Adrenal gland (tissue), 12 donors: ENCODE results near the gene COPS6. TPM values are rescaled to one million over a fixed set of nuclear protein-coding genes. Genes with fewer than 3 reads are reported as not detected.

Experiments
- DNase-seq, 7 donors: peaks; one replicate each; pipeline ENCODE4 v3.0.0-alpha.2; 2019 to 2020
- H3K27ac ChIP-seq, 5 donors: fragments of 200-600 bp; sonication (generic) in 4 of 5; 1 replicate in 3 of 5; 2 replicates in 2 of 5; pipeline versions ENCODE4 v1.5.1 to v1.8.0; 2016 to 2020; ENCODE audit warnings: mild to moderate bottlenecking in 1 of 5
- H3K27me3 ChIP-seq: fragments of 200-600 bp; 2 replicates; pipeline ENCODE4 v1.8.0; 2021
- H3K36me3 ChIP-seq, 2 donors: fragments of 200-600 bp; replicated peaks in 1 of 2; 1 replicate in 1 of 2; 2 replicates in 1 of 2; pipeline versions ENCODE4 v1.5.1 to v1.8.0; 2018 to 2022
- H3K4me1 ChIP-seq, 2 donors: fragments of 200-600 bp; replicated peaks in 1 of 2; 1 replicate in 1 of 2; 2 replicates in 1 of 2; pipeline versions ENCODE4 v1.5.1 to v1.8.0; 2018 to 2021
- H3K4me3 ChIP-seq, 4 donors: fragments of 200-600 bp; sonication (generic) in 3 of 4; one replicate each; pipeline ENCODE4 v1.5.1; 2016 to 2018
- H3K9me3 ChIP-seq, 3 donors: fragments of 200-600 bp; sonication (generic) in 1 of 3; replicated peaks in 1 of 3; 1 replicate in 2 of 3; 2 replicates in 1 of 3; pipeline versions ENCODE4 v1.5.1 to v1.8.0; 2016 to 2021
- CTCF ChIP-seq, 6 experiments: fragments of 450-650 bp in 4 of 6; fragments of 200-600 bp in 2 of 6; sonication (generic) in 1 of 6; IDR thresholded peaks; 1 replicate in 5 of 6; 2 replicates in 1 of 6; pipeline versions ENCODE4 v1.5.1 to v1.8.0; 2016 to 2021; ENCODE audit warnings: antibody characterized with exemption in 6 of 6, mild to moderate bottlenecking in 2 of 6, moderate library complexity in 1 of 6
- POLR2A ChIP-seq, 2 donors: fragments of 450-650 bp; IDR thresholded peaks; one replicate each; pipeline ENCODE4 v1.6.1; 2017; ENCODE audit warnings: antibody characterized with exemption in 2 of 2, mild to moderate bottlenecking in 2 of 2, moderate library complexity in 1 of 2
- WGBS, 4 donors: extraction: QIAGEN DNeasy Blood & Tissue Kit in 2 of 4; methylation state at CpG; one replicate each; pipeline versions ENCODE4 v1.1.5 to v1.1.7; 2013 to 2017; 5-methylcytosine and 5-hydroxymethylcytosine counted together
- intact Hi-C, 2 donors: fragments of 100-400 bp; cut with DNase I; formaldehyde crosslinking; loops; one replicate each; pipeline versions ENCODE4 v1.14.1 to v1.15.0; 2022 to 2023
- polyA plus RNA-seq, 3 donors: library from polyadenylated mRNA; stranded (reverse); fragments of 200-250 nt in 2 of 3; fragments of 350-450 nt in 1 of 3; fragmentation: Illumina TruSeq in 1 of 3; extraction: RNeasy Lipid Tissue Mini Kit (QIAGEN cat#74804) in 1 of 3; gene quantifications; one replicate each; pipeline ENCODE4 v1.2.3, GENCODE V29; 2013 to 2014
- total RNA-seq, 9 donors: library from RNA; depleted of rRNA in 4 of 9; stranded (reverse); fragments of >200 nt in 4 of 9; fragments of 120-200 nt in 1 of 9; fragmentation: NEBNext Ultra II Directional in 1 of 9; extraction: Animal tissue kit (Norgen Biotek cat#: 25700) in 1 of 9; gene quantifications; one replicate each; pipeline versions ENCODE4 v1.1.0 to v1.2.4, GENCODE V29; 2013 to 2023
- donor health status: healthy with polysubstance abuse.
- donor health status: Bipolar disorder and iron deficiency.
- donor health status: DM: yes; HTN: yes; CAD: no.
- donor health status: DM: no; HTN: no; CAD: no.
- donor health status: DM: no; HTN: no; CAD: no.
- donor health status: DM: yes; HTN: yes; CAD: no.

Gene COPS6
- total and polyA plus RNA-seq, 12 donors: 25.5 to 194 (median 108) TPM

GRCh38 chr7:100124301-100125230, 35.8 kb downstream of the COPS6 start:
- Histone ChIP-seq H3K36me3 (no peaks in the 10 kb centered on the region), H3K27me3 (no peaks in the 10 kb centered on the region), H3K27ac (peak overlapping the region in 1 of 5 donors; percentile 17), H3K9me3 (no peaks in the 10 kb centered on the region), H3K4me1 (peaks cover 20 to 36% of the 10 kb centered on the region in 2 donors), H3K4me3 (no peak overlapping the region)
- TF ChIP-seq CTCF (IDR thresholded peaks at IDR 0.05) (no peak), POLR2A (IDR thresholded peaks at IDR 0.05) (no peak)
- DNase-seq: no peak
- intact Hi-C loops: no loop called here
- 70 to 84% (median 81%) methylated on average over 4 of the region's 4 CpGs for WGBS, 4 donors

GRCh38 chr7:100126239-100126930, 37.6 kb downstream of the COPS6 start:
- Histone ChIP-seq H3K9me3 (no peaks in the 10 kb centered on the region), H3K27ac (peak overlapping the region; percentile 87 to 99 (median 92)), H3K27me3 (no peaks in the 10 kb centered on the region), H3K4me1 (peaks cover 14 to 26% of the 10 kb centered on the region in 2 donors), H3K4me3 (peak overlapping the region; percentile 57 to 95 (median 71)), H3K36me3 (no peaks in the 10 kb centered on the region)
- DNase-seq: no peak
- 11 to 20% (median 13%) methylated on average over 17 to 29 of the region's 29 CpGs for WGBS, 4 donors
- intact Hi-C loops: no loop called here
- TF ChIP-seq CTCF (IDR thresholded peaks at IDR 0.05): peak in 1 of 6 experiments; percentile 12
- no peak for TF ChIP-seq POLR2A (IDR thresholded peaks at IDR 0.05)

DNA sequence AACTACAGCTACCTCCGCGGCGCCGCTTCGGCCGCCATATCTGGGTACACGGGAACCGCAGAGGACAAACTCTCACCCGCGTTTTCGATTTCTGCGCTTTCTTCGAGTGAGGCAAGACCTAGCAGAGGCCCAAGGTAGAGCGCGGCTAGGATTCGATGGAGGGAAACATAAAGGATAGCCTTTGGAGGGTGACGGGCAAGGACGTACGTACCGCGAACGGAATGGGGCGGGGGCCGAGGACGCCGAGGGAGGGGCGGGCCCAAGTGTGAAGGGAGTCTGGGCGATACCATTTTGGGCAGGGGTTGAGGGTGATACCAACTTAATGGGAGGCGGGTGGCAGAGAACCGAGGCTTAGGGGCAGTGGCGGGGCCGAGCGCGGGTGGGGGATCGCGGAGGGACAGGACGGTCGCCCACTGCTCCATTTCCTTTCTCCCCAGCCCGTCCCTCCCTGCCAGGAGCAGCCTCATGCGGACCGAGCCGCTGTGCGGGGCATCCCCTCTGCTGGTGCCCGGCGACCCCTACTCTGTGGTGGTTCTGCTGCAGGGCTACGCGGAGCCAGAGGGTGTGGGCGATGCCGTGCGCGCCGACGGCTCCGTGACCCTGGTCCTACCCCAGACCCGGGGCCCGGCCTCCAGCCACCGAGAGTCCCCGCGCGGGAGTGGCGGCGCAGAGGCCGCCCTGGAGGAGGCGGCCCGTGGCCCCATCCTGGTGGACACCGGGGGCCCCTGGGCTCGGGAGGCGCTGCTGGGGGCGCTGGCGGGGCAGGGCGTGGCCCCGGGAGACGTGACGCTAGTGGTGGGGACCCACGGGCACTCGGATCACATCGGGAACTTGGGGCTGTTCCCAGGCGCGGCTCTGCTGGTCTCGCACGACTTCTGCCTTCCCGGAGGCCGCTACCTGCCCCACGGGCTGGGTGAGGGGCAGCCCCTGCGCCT, 38.4 kb downstream of the COPS6 start, which contains the start of gene MBLAC1:
TSS of gene MBLAC1 (plus strand) at position 37 of the 935 bp plus-strand sequence. CDS start at position 466, 429 bp downstream.
- TF ChIP-seq CTCF (IDR thresholded peaks at IDR 0.05): no peak
- peak; percentile 22 to 59 for TF ChIP-seq POLR2A (IDR thresholded peaks at IDR 0.05)
- no peaks in the 10 kb centered on the region for H3K9me3 ChIP-seq
- peak within 1 kb of the TSS; percentile 57 to 95 (median 71) for H3K4me3 ChIP-seq
- DNase-seq: peak; percentile 88 to 94 (median 91)
- no peaks in the 10 kb centered on the region for H3K36me3 ChIP-seq
- no peaks in the 10 kb centered on the region for H3K27me3 ChIP-seq
- peak within 1 kb of the TSS; percentile 87 to 99 (median 92) for H3K27ac ChIP-seq
- 0 to 1% (median 0%) methylated on average over 24 to 85 of the region's 85 CpGs for WGBS, 4 donors
- H3K4me1 ChIP-seq: peaks cover 14 to 26% of the 10 kb centered on the region in 2 donors
- intact Hi-C loops: no loop called here
